Immature natural killer cell (primary cell): Measurements from ENCODE around the gene TAS2R19. TPM values are rescaled to one million over a fixed set of nuclear protein-coding genes. Genes with fewer than 3 reads are reported as not detected.

Experiments
- polyA plus RNA-seq, 3 donors: library from polyadenylated mRNA; unstranded; fragments of 300-500 nt; fragmentation: Illumina TruSeq; gene quantifications; one replicate each; pipeline ENCODE4 v1.2.3, GENCODE V29; 2021

The TAS2R19 gene
- polyA plus RNA-seq, 3 donors from 2014 or later, result not detected

Other genes starting within 250 kb of the TAS2R19 start
- gene TAS2R7, start 220.0 kb downstream of the TAS2R19 start, polyA plus RNA-seq, result not detected
- gene TAS2R8, start 215.3 kb downstream of the TAS2R19 start, polyA plus RNA-seq, result not detected
- gene TAS2R9, start 212.5 kb downstream of the TAS2R19 start, polyA plus RNA-seq, result not detected
- not detected for gene TAS2R10, start 196.3 kb downstream of the TAS2R19 start, polyA plus RNA-seq
- gene PRR4, start 173.1 kb downstream of the TAS2R19 start, polyA plus RNA-seq, result 1 to 10 TPM; 1.9 to 4.5 (median 3.5) TPM
- 10 to 100 TPM in 2 of 3 donors, 1 to 10 TPM in 1; 2.5 to 10.6 (median 10.3) TPM for gene PRH1, start 138.4 kb downstream of the TAS2R19 start, polyA plus RNA-seq
- gene TAS2R13, start 113.1 kb downstream of the TAS2R19 start, polyA plus RNA-seq, result not detected
- gene PRH2, start 93.4 kb downstream of the TAS2R19 start, polyA plus RNA-seq, result not detected
- 1 to 10 TPM in 1 of 3 donors, under 1 TPM in 1, not detected in 1; 0.81 to 1.0 TPM for gene TAS2R14, start 83.4 kb downstream of the TAS2R19 start, polyA plus RNA-seq
- not detected for gene TAS2R50, start 35.7 kb downstream of the TAS2R19 start, polyA plus RNA-seq
- under 1 TPM in 1 of 3 donors, not detected in 2; 0.17 TPM for gene TAS2R20, start 24.3 kb downstream of the TAS2R19 start, polyA plus RNA-seq
- not detected for gene TAS2R31, start 8.8 kb upstream of the TAS2R19 start, polyA plus RNA-seq
- not detected for gene TAS2R46, start 39.7 kb upstream of the TAS2R19 start, polyA plus RNA-seq
- not detected for gene TAS2R43, start 69.7 kb upstream of the TAS2R19 start, polyA plus RNA-seq
- not detected for gene TAS2R30, start 112.0 kb upstream of the TAS2R19 start, polyA plus RNA-seq
- gene SMIM10L1, start 148.6 kb upstream of the TAS2R19 start, polyA plus RNA-seq, result 10 to 100 TPM in 2 of 3 donors, 1 to 10 TPM in 1; 8.8 to 12.9 (median 12.8) TPM
- not detected for gene TAS2R42, start 164.3 kb upstream of the TAS2R19 start, polyA plus RNA-seq
- gene PRB3, start 247.1 kb upstream of the TAS2R19 start, polyA plus RNA-seq, result not detected